ENCODE measurements around the gene CLEC4F. TPM values are rescaled to one million over a fixed set of nuclear protein-coding genes. Genes with fewer than 3 reads are reported as not detected.

The CLEC4F gene
- total and polyA plus RNA-seq, 10 of the 15 experiments (the other 5 are each of a cell fraction or from before 2014, with no cell fraction given), result 0.03 TPM; not detected in 9

DNA sequence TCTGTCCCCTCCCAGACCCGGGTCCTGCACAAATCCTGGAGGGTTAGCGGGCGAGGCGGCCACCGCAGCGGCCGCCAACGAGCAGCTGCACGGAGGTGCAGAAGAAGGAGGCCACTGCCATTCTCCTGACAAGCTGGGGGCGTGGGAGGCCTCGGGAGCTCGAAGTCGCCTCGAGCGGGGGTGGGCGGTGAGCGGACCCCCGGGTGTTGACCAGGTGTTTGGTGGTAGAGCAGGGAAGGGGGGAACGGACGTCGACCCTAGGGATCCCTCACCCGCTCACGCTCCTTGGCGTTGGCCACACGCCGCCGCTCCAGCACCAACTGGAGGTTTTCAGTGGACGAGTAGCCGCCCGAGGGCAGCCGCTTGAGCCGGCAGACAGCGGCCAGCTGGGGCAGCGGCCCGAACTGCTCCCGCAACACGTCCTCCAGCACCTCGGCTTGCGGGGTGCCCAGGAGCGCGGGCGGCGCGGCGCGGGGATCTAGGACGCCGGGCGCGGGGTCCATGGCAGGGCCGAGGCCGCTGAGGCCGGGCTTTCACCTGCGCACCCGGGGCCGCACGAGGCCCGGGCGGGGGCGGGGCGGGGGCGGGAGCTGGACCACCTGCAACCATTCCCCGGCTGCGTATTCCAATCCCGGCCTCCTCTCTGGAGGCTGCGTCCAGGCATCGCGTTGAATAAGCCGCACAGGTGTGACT lies 30.1 kb downstream of the CLEC4F start, which contains the start of gene FIGLA:
TSS of gene FIGLA (minus strand) at position 508 of the 693 bp plus-strand sequence. CDS start at position 503, 5 bp downstream.
- H2AFZ ChIP-seq (ENCODE audit: control insufficient read depth, low read depth, low read length), result no peak within 1 kb of the TSS
- no peak within 1 kb of the TSS for H3K9ac ChIP-seq (ENCODE audit: control insufficient read depth, insufficient read depth, low read length)
- no peak for ATAC-seq
- H3K4me2 ChIP-seq (ENCODE audit: control insufficient read depth, insufficient read depth), result no peak within 1 kb of the TSS
- peaks cover 5 to 12% of the 10 kb centered on the region in 2 experiments for H3K27me3 ChIP-seq (replicated peaks in 1 of 2; ENCODE audit: control insufficient read depth in 2 of 2, insufficient read depth in 2 of 2, low read length in 1 of 2)
- intact Hi-C loops (cut with micrococcal nuclease; ENCODE audit: unreplicated experiment) (loop anchor here (2.0 to 5.0 kb wide), 2 partner anchors 72 to 159 kb away; no protein-coding TSS in a partner anchor), in situ Hi-C loops (cut with MboI) (no loop called here)
- ChIA-PET POLR2A (no interaction called here), RAD21 (ENCODE audit: unreplicated experiment) (no interaction called here), SMC1A (ENCODE audit: uncharacterized antibody, unreplicated experiment) (interaction anchor here (1.7 kb wide), 1 partner anchor 15 kb away, joined by 4 read pairs; no protein-coding TSS in a partner anchor), CTCF (interaction anchor here (0.9 kb wide), 1 partner anchor 128 kb away, joined by 3 read pairs; no protein-coding TSS in a partner anchor)
- H3K4me1 ChIP-seq (ENCODE audit: control insufficient read depth, insufficient read depth, low read length), result no peaks in the 10 kb centered on the region
- no peak within 1 kb of the TSS for H3K4me3 ChIP-seq
- no TSS peak for BruUV-seq (replicated peaks)
- no peaks in the 10 kb centered on the region for H3K9me3 ChIP-seq (replicated peaks; ENCODE audit: control insufficient read depth, insufficient read depth, low read length)
- 50% methylated on average over 50 of the region's 69 CpGs for WGBS (ENCODE audit: insufficient coverage, insufficient replicate concordance, low lambda C conversion rate, missing lambda C conversion rate)
- no peak for DNase-seq (ENCODE audit: low read depth, low spot score)
- H3K36me3 ChIP-seq (ENCODE audit: control insufficient read depth in 2 of 2, insufficient read depth in 2 of 2, low read length in 1 of 2), result no peaks in the 10 kb centered on the region
- H3K79me2 ChIP-seq (ENCODE audit: control insufficient read depth, insufficient read depth, low read length), result no peaks in the 10 kb centered on the region
- no peak for TF ChIP-seq RFX5 (IDR thresholded peaks at IDR 0.05; ENCODE audit: low read depth, low read length)
- no peak for TF ChIP-seq RUNX3 (IDR thresholded peaks at IDR 0.05; ENCODE audit: low read length)
- no peak for TF ChIP-seq SREBF1 (IDR thresholded peaks at IDR 0.05; ENCODE audit: low read length)
- no peak for TF ChIP-seq KDM1A (IDR thresholded peaks at IDR 0.05; ENCODE audit: borderline replicate concordance)
- no peak for TF ChIP-seq STAT1 (conservative IDR thresholded peaks at IDR 0.05)
- no peak for TF ChIP-seq CHD4 (IDR thresholded peaks at IDR 0.05)
- TF ChIP-seq, protein P1, sequence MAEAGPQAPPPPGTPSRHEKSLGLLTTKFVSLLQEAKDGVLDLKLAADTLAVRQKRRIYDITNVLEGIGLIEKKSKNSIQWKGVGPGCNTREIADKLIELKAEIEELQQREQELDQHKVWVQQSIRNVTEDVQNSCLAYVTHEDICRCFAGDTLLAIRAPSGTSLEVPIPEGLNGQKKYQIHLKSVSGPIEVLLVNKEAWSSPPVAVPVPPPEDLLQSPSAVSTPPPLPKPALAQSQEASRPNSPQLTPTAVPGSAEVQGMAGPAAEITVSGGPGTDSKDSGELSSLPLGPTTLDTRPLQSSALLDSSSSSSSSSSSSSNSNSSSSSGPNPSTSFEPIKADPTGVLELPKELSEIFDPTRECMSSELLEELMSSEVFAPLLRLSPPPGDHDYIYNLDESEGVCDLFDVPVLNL (IDR thresholded peaks at IDR 0.05; ENCODE audit: low read depth, low read length), result no peak
- no peak for TF ChIP-seq ETV6 (conservative IDR thresholded peaks at IDR 0.05 in 1 of 2, IDR thresholded peaks at IDR 0.05 in 1 of 2; ENCODE audit: borderline replicate concordance in 1 of 2, low read depth in 1 of 2)
- TF ChIP-seq BMI1 (IDR thresholded peaks at IDR 0.05; ENCODE audit: borderline replicate concordance), result no peak
- TF ChIP-seq, protein P2, sequence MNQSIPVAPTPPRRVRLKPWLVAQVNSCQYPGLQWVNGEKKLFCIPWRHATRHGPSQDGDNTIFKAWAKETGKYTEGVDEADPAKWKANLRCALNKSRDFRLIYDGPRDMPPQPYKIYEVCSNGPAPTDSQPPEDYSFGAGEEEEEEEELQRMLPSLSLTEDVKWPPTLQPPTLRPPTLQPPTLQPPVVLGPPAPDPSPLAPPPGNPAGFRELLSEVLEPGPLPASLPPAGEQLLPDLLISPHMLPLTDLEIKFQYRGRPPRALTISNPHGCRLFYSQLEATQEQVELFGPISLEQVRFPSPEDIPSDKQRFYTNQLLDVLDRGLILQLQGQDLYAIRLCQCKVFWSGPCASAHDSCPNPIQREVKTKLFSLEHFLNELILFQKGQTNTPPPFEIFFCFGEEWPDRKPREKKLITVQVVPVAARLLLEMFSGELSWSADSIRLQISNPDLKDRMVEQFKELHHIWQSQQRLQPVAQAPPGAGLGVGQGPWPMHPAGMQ (IDR thresholded peaks at IDR 0.05; ENCODE audit: borderline replicate concordance), result no peak
- TF ChIP-seq RELA (IDR thresholded peaks at IDR 0.05; ENCODE audit: borderline replicate concordance, partially characterized antibody), result no peak
- TF ChIP-seq KAT2A (conservative IDR thresholded peaks at IDR 0.05; ENCODE audit: control insufficient read depth, low read depth, low read length), result no peak
- no peak for TF ChIP-seq MEF2A (IDR thresholded peaks at IDR 0.05; ENCODE audit: insufficient read depth, low read depth, low read length)
- TF ChIP-seq ZNF384 (IDR thresholded peaks at IDR 0.05; ENCODE audit: borderline replicate concordance, low read depth, low read length), result no peak
- TF ChIP-seq, protein P3, sequence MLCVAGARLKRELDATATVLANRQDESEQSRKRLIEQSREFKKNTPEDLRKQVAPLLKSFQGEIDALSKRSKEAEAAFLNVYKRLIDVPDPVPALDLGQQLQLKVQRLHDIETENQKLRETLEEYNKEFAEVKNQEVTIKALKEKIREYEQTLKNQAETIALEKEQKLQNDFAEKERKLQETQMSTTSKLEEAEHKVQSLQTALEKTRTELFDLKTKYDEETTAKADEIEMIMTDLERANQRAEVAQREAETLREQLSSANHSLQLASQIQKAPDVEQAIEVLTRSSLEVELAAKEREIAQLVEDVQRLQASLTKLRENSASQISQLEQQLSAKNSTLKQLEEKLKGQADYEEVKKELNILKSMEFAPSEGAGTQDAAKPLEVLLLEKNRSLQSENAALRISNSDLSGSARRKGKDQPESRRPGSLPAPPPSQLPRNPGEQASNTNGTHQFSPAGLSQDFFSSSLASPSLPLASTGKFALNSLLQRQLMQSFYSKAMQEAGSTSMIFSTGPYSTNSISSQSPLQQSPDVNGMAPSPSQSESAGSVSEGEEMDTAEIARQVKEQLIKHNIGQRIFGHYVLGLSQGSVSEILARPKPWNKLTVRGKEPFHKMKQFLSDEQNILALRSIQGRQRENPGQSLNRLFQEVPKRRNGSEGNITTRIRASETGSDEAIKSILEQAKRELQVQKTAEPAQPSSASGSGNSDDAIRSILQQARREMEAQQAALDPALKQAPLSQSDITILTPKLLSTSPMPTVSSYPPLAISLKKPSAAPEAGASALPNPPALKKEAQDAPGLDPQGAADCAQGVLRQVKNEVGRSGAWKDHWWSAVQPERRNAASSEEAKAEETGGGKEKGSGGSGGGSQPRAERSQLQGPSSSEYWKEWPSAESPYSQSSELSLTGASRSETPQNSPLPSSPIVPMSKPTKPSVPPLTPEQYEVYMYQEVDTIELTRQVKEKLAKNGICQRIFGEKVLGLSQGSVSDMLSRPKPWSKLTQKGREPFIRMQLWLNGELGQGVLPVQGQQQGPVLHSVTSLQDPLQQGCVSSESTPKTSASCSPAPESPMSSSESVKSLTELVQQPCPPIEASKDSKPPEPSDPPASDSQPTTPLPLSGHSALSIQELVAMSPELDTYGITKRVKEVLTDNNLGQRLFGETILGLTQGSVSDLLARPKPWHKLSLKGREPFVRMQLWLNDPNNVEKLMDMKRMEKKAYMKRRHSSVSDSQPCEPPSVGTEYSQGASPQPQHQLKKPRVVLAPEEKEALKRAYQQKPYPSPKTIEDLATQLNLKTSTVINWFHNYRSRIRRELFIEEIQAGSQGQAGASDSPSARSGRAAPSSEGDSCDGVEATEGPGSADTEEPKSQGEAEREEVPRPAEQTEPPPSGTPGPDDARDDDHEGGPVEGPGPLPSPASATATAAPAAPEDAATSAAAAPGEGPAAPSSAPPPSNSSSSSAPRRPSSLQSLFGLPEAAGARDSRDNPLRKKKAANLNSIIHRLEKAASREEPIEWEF (IDR thresholded peaks at IDR 0.05; ENCODE audit: insufficient replicate concordance, low read depth, low read length), result no peak
- TF ChIP-seq NR2F1 (conservative IDR thresholded peaks at IDR 0.05), result no peak
- no peak for TF ChIP-seq CBX5 (IDR thresholded peaks at IDR 0.05; ENCODE audit: low read depth)
- no peak for FAIRE-seq
- H3K27ac ChIP-seq (ENCODE audit: control insufficient read depth, insufficient read depth), result no peak within 1 kb of the TSS
- H4K20me1 ChIP-seq (ENCODE audit: control insufficient read depth, insufficient read depth), result no peaks in the 10 kb centered on the region
